ENCODE measurements around the gene TXLNG.

The TXLNG gene

DNA sequence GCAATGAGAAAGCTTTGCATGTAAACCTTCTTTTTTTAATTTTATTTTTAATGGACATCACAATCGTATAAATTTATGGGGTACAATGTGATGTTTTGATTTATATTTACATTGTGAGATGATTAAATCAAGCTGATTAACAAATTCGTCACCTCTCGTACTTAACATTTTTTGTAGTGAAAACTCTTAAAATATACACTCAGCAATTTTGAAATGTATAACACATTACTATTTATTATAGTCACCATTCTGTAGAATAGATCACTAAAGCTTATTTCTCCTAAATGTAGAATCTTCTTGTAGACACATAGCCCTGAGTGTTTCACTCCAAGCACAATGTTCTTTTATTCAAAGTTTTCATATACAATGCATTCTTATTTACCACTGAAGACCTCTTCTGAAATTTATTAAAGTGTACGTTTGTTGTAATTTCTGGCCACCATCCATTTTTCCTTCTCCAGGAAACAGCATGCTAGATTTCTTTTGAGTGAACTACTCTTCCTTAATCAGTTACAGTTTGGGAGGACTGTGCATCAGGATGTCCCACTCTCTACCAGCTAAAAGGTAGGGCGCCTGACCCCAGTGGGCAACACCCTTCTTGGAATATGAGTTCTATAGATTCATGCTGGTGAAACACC is 88.3 kb downstream of the TXLNG start:
- DNase-seq: no peak

GRCh38 chrX:16876696-16877095 is 90.4 kb downstream of the TXLNG start:
- DNase-seq: no peak

DNA sequence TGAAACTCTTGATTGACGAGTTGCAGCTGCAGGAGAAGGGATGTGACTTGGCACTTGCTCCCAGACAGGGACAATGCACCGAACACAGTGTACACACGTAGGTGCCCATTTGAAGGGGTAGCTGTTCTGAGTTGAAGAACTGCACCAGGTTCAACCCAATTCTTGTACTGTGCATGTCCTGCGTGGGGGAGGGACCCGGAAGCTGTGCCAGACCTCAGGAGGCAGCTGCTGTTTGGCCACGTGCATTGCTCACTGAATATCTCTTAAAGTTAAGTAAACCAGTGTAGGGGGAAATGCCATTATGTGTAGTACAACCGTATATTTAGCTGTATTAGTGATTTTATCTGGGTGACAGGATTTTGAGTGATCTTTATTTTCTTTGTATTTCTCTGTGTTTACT is 95.9 kb downstream of the TXLNG start:
- DNase-seq: peak; percentile 11 to 33

DNA sequence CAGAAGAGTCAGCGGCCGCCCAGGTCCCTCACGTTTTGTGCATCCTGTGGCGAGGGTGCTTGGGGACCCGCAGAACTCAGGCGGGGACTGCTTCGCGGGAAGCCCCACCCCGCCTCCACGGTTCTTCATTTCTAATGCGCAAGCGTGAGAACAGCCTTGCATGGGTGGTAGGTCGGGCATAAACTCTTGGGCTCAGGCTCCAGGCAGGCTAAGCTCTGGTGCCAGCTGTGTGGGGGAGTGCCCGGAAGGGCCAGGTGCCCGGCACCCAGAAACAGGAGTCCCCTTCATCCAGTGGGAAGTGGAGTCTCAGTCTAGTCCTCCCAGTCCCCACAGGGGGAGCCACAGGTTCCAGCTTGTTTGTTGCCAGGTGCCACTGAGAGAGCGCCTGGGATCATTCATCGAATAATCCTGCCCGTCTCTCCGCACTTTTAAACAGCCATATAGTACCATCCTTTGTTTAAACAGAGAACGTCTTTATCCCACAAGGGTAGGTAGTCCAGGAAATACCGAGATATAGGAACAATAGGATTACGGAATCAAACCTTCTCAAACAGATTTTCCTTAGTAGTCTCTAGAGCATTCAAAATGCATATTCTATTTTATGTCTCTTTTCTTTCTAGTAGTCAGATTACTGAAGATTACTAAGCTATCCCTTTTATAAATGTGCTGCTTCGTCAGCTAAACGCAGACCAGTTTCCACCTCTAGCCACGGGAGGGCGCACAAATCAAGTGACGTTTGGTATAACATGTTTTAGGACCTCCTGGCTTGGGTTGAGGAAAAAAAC is 96.6 kb downstream of the TXLNG start:
- DNase-seq: peak; percentile 42 to 69

GRCh38 chrX:16883487-16883804 is 97.2 kb downstream of the TXLNG start:
- DNase-seq: no peak

- no peak for DNase-seq
Observed at GRCh38 chrX:16885628-16886027, 99.4 kb downstream of the TXLNG start.

DNA sequence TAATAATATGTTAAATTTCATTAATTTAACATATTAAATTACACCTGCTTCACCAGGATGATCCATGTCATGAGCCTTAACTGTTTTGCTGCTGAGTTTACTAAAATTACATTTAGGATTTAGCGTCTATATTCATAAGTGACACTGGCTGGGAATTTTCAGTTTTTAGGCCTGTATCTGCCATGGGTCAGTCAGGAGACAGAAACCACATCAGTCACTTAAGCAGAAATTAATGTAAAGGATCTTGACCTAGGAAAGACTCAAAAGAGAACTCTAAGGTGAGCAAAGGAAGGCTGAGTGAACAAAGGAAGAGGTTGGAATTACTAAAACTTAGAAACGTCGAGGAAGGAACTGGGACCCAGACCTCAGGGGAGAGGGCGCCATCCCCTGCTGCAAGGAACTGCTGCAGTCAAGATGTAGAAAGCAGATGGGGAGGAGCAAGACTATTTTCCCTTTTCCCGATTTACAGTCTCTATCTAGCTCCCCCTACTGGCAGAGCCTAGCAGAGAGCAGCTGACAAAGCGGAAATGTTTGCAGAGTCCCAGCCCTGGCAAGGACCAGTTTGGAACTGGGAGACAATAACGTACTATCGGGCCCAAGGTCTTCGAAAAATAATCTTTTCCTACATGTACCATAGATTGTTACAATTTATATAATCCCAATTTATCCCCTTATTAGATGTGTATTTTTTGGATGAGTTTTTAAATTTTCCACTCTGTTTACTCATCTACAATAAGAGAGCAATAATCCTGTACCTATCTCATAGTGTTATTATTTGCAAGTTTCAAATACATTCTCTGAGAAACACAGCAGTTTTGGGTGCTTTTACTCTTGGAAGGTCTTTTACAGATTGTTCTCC is 106.5 kb downstream of the TXLNG start:
- peak; percentile 59 to 85 for DNase-seq

Measured in inflammatory macrophage treated with lipopolysaccharide for 1 hour (primary cell).